HG03097 (cell line): ENCODE results near the gene ADAM33.

ENCODE experiments used
- ATAC-seq: cut with Tn5 transposase; IDR thresholded peaks from one replicate; pipeline ENCODE4 v1.9.1; 2021; ENCODE audit not compliant: unreplicated experiment, low FRiP score

The ADAM33 gene

DNA sequence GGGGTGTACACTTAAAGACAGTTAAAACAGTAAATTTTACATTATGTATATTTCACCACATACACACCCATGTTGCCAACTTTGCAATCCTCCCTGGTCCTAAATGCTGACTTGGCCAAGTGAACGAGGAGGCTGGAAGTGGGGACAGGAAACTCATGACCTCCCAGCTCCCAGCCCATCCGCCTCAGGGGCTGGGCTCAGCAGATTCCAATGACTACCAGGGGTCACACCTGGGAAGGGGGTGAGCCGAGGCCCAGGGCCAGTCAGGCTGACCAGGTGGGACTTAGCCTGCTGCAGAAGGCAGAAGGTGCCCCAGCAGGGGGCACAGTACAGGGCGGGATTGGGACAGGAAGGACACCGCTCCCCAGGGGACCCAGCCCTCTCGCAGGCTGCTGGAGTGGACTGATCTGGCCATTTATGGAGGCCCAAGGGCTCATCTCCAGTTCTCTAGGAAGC is 28.2 kb upstream of the ADAM33 start:
- ATAC-seq = no peak

GRCh38 chr20:3707508-3707899 is 25.7 kb upstream of the ADAM33 start:
- ATAC-seq = no peak

- no peak for ATAC-seq
Measured at GRCh38 chr20:3706774-3707507, 25.1 kb upstream of the ADAM33 start.

GRCh38 chr20:3705970-3706739 is 24.3 kb upstream of the ADAM33 start:
- no peak for ATAC-seq

DNA sequence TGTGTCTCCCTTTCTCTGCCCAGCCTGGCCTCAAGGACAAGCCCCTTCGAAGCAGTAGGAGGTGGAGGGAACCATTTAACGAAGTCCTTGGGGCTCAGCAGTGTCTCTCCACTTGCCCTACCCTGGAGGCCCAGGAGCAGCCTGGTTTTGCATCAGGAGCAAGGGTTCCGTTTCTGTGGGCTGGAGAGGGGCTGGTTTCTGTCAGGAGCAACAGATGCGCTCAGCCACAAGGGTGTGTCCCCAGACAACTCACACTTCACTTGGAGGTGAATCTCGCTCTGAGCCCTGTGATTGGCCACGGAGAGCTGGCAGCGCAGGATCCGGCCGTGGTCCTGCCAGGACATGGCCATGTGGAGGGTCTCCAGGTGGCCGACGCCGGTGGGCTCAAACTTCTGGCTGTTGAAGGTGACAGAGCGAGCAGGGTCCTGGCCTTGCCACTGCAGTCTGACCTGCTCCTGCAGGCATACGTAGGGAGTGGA is 23.7 kb upstream of the ADAM33 start:
- ATAC-seq = no peak

DNA sequence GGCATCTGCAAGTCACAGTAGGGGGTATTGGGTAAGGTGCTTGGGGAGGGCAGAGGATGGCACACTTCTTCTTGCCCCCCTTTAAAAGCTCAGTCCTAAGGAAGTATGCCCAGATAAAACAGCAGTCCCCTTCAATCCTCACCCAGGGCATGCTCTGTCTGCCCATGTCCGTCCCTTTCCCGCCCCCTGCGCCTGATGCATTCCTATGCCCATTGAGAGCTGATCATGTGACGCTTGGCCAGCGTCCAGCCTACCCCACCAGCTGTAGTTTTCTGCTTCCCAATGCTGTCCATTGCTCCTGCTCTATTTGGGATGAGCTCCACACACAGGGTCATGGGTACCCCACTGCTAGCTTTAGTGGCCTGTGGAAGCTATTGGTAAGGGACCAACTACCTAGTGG is 22.3 kb upstream of the ADAM33 start:
- ATAC-seq = no peak

DNA sequence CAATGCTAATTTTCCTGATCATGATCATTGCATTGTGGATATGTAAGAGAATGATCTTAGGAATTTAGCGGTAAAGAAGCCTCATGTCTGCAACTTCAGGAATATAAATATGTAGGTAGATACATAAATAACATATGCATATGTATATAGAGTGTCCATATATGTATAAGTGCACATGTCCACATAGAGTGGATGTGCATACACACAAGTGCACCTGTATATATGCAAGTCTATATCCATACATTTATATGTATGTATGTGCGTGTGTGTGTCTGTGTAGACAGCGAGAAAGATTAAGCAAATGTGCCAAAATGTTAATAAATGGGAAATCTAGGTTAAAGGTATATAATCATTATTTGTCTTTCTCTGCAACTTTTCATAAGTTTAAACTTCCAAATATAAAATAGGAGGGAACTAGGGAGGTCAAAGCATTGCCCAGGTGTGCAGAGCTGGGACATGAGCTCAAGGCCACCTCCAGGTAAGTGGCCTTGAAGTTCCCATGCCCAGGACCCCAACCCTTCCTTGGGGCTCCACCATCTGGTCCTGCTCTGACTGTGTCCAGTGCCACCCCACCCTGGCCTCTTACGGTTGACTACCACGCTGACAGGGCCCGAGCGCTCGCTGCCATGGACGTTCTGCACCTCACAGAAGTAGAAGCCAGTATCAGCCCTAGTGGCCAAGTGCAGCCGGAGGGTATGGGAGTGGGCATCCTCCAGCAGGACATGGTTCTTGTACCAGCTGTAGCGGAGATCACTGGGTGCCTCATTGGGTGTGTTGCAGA is 21.0 kb upstream of the ADAM33 start:
- no peak for ATAC-seq

DNA sequence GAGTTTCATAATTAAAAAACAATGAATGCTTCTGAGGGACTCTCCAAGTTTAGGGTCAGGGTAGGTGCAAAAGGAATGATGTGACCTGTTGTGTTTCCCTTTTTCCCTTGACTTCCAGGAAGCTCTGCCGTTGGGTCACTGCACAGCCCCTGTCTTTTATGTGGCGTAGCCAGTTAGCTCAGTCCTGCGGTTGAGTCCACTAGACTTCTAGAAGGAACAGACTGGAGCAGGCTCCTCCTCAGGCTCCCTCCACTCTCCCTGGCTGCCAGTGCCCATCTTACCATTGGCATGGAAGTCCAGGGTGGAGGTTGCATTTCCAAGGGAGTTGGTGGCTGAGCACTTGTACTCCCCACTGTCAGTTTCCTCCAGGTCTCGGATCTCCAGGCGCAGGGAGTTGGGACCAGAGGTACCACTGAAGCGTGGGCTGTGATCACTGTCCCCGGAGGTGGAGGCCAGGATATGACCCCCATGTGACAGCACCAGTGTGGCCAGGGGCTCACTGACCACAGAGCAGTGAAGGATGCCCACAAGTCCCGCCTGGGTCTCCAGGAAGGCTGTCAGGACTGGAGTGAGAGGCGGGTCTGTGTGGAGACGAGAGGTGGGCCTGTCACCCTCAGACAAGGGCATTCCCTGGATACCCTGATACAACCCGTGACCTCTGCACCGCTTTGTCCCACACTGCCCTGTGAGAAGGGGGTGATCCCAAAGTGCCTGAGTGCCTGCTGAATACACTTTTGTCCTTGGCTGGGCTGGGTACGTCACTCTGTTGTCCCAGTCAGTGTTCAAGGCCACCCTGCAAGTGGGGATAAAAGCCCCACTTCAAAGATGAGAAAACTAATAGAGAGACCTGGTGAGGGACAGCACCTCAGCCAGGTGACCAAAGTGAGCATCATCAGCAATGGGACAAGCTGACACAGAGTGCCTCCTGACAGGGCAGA is 19.5 kb upstream of the ADAM33 start:
- no peak for ATAC-seq

GRCh38 chr20:3699037-3699436 is 17.2 kb upstream of the ADAM33 start:
- ATAC-seq = no peak

DNA sequence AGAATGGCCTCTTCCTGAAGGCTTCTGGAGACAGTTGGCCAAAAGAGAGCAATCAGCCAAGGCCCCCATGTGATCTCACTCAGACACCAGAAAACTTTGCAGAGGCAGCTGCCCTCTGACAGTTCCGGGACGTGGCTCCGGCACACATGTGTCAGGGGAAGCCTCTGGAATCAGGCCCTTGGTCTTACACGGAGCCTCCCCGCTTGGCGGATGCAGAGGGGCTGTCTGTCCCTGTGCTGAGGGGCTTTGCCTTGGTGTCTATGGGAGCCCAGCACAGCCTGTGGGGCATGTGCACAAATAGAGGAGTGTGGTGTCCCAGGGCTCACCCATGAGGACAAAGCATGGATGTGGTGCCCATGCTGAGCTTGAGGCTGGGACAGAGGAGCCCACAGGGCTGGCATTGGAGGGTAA is 16.8 kb upstream of the ADAM33 start:
- ATAC-seq = no peak

DNA sequence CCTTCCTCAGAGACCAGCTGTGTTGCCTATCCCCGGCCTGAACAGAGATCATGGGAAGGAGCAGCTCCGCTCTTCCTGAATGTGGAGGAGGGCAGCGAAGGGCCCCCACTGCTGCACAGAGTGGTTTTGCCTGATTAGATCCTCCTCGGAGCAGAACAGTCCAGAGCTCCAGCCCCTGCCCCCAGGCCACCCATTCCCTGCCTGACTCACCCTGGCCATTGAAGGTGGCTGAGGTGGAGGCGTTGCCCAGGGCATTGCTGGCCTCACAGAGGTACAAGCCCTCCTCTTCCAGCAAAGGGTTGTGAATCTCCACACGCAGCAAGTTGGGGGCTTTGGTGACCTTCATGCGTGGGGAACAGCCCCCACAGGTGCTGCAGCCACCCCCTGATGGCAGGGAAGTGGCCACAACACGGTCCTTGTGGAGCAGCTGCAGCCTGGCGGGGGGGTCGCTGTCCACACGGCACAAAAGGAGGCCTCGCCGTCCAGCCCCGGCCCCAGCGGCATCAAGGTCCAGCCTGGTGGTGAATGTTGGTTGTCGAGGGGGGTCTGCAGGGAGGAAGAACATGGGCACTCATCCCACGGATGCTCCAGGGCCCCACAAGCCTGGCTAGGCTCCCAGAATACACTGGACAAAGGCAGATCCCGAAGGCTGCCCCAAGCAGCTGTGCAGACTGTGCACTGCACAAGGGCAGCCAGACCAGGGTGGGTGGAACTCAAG is 15.9 kb upstream of the ADAM33 start:
- ATAC-seq = no peak

- no peak for ATAC-seq
Measured at GRCh38 chr20:3696745-3697587, 15.2 kb upstream of the ADAM33 start.

DNA sequence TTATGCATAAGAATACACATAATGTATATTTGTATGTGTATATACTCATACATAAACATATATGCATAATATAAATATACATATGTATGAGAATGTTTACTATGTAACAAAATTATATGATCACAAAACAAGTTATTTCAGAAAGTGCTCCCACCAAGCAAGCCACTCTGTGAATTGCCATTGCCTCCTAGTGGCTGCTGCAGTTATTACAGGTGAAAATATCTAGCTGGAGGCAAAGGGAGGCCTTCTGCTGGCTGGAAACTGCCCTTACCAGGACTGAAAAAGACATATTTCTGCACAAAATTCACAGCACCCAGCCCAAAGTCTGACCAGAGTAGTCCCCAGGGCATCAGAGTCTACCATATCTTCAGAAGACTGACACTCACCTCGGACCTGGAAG is 14.4 kb upstream of the ADAM33 start:
- ATAC-seq = no peak

GRCh38 chr20:3694864-3695263 is 13.1 kb upstream of the ADAM33 start:
- no peak for ATAC-seq

DNA sequence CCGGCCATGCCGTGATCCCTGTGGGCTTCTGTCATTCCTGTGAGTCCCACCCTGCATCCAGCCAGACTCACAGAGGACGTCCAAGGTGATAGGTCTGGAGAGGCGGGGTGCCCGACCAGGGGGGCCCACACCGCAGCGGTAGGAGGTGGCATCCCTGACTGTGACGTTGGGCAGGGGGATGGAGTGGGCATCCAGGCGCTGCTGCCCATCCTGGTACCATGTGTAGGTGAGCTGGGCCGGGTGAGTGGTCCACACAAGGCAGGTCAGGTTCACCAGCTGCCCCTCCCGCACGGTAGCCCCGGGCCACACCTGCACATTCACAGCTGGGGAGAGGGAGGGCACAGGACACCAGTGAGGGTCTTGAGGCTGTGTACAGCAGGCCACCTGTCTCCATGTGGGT is 11.6 kb upstream of the ADAM33 start:
- ATAC-seq = no peak

DNA sequence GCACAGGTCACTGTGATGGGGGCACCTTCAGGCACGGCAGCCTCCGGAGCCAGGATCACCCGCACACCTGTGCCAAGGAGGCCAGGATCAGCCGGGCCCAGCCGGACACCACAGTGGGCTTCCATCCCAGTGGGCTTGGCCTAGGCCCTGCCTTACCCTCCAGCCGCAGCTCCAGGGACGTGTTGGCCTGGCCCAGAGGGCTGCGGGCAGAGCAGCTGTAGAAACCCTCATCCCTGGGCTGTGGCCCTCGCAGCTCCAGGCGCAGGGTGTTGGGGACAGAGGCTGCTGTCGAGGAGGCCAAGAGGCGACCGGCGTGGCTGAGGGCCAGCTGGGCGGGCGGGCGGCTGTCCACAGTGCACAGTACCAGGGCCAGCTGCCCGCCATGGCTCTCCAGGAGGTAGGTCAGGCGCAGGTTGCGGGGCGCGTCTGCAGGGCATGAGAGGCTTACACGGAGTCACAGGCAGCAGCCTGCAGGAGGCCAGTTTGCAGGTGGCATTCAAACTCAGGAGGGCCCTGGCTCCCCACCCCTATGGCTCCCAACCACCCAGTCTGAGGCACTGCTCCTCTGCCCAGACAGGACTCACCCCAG is 11.0 kb upstream of the ADAM33 start:
- ATAC-seq = no peak

GRCh38 chr20:3691897-3692296 is 10.1 kb upstream of the ADAM33 start:
- ATAC-seq = no peak

DNA sequence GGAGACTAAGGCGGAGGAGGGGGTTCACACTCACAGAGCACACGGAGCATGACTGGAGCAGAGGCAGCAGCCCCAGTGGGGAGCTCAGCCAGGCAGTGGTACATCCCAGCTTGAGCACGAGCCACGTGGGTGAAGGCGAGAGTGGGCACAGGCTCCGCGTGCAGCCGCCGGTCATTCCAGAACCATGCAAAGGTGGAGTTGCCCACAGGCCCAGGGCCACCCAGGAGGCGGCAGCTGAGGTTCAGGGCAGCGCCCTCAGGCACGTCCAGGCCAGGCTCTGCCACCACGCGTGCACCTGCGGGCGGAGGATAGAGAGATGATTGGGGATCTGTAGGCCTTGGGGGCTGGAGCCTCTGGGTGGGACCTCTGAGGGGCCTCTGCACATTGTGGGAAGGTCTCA is 9.5 kb upstream of the ADAM33 start:
- no peak for ATAC-seq
